Stomach (tissue), 4 donors: Measurements from ENCODE around the gene PFKFB2.

ENCODE experiments used
- POLR2A ChIP-seq, 4 donors: fragments of 450-650 bp; IDR thresholded peaks; one replicate each; pipeline ENCODE4 v1.6.1; 2016; ENCODE audit warnings: antibody characterized with exemption in 4 of 4, control low read depth in 2 of 4, mild to moderate bottlenecking in 1 of 4, moderate library complexity in 1 of 4
- TF ChIP-seq, protein P1 (sequence below), 7 experiments: fragments of 450-650 bp in 4 of 7; fragments of 200-600 bp in 3 of 7; sonication (generic) in 3 of 7; IDR thresholded peaks; one replicate each; pipeline ENCODE4 v1.5.1; 2016 to 2019; ENCODE audit warnings: antibody characterized with exemption in 7 of 7, control low read depth in 2 of 7, mild to moderate bottlenecking in 1 of 7

DNA sequence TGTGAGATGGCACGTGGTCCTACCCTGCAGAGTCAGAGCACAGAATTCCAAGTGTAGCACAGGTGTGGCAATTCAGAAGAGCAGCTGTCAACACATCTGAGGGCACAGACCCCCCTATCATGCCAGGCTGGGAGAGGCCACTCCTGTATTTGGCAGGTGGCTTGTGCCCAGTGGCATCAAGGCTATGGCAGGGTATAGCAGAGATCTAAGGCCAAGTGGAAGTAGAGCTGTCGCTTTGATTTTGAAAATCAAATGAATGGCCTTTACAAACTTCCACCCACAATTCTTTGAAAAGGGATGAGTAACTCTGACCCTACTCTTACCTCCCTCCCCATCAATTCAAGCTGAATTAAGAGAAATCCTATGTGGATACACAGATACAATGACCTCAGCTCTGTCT is 33.9 kb upstream of the PFKFB2 start:
- TF ChIP-seq, protein P1, sequence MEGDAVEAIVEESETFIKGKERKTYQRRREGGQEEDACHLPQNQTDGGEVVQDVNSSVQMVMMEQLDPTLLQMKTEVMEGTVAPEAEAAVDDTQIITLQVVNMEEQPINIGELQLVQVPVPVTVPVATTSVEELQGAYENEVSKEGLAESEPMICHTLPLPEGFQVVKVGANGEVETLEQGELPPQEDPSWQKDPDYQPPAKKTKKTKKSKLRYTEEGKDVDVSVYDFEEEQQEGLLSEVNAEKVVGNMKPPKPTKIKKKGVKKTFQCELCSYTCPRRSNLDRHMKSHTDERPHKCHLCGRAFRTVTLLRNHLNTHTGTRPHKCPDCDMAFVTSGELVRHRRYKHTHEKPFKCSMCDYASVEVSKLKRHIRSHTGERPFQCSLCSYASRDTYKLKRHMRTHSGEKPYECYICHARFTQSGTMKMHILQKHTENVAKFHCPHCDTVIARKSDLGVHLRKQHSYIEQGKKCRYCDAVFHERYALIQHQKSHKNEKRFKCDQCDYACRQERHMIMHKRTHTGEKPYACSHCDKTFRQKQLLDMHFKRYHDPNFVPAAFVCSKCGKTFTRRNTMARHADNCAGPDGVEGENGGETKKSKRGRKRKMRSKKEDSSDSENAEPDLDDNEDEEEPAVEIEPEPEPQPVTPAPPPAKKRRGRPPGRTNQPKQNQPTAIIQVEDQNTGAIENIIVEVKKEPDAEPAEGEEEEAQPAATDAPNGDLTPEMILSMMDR (IDR thresholded peaks at IDR 0.05): no peak
- no peak for TF ChIP-seq POLR2A (IDR thresholded peaks at IDR 0.05)
